ENCODE results near the gene NUDCD3.

- TF ChIP-seq, protein P1, sequence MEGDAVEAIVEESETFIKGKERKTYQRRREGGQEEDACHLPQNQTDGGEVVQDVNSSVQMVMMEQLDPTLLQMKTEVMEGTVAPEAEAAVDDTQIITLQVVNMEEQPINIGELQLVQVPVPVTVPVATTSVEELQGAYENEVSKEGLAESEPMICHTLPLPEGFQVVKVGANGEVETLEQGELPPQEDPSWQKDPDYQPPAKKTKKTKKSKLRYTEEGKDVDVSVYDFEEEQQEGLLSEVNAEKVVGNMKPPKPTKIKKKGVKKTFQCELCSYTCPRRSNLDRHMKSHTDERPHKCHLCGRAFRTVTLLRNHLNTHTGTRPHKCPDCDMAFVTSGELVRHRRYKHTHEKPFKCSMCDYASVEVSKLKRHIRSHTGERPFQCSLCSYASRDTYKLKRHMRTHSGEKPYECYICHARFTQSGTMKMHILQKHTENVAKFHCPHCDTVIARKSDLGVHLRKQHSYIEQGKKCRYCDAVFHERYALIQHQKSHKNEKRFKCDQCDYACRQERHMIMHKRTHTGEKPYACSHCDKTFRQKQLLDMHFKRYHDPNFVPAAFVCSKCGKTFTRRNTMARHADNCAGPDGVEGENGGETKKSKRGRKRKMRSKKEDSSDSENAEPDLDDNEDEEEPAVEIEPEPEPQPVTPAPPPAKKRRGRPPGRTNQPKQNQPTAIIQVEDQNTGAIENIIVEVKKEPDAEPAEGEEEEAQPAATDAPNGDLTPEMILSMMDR (IDR thresholded peaks at IDR 0.05): no peak
- TF ChIP-seq EZH2 (IDR thresholded peaks at IDR 0.05) (no peak), EZH2phosphoT487 (IDR thresholded peaks at IDR 0.05) (no peak)
These were observed 43.0 kb upstream of the NUDCD3 start for GRCh38 chr7:44533301-44534055.
